IMR-90 (cell line): ENCODE measurements around the gene MZT1. TPM values are rescaled to one million over a fixed set of nuclear protein-coding genes. Genes with fewer than 3 reads are reported as not detected.

ENCODE experiments used
- ATAC-seq: fragments of 200-7000 bp; cut with Tn5 transposase; 2 replicates; pipeline ENCODE4 v1.9.1; 2020; ENCODE audit warnings: low read depth, mild to moderate bottlenecking, moderate library complexity
- BruUV-seq: library from RNA; stranded (reverse); fragments of 400-500 nt; replicated peaks from 2 replicates; lab custom pipeline; 2021; lab: Mats Ljungman, UMichigan
- CTCF ChIA-PET: fragments of 300-600 bp; formaldehyde crosslinking; extraction: SDS; loops from one replicate; lab custom pipeline; 2021; ENCODE audit warnings: antibody characterized with exemption; lab: Yijun Ruan, JAX
- POLR2A ChIA-PET: fragments of 300-600 bp; sonication (Branson Sonifier 250); formaldehyde crosslinking; loops from one replicate; lab custom pipeline; 2022; ENCODE audit warnings: antibody characterized with exemption; ENCODE audit not compliant: unreplicated experiment; lab: Charles Lee
- DNase-seq: peaks from one replicate; pipeline ENCODE4 v3.0.0; 2013
- H2AFZ ChIP-seq: replicated peaks from 2 replicates; pipeline ENCODE3; 2013; ENCODE audit warnings: low read length, mild to moderate bottlenecking; ENCODE audit not compliant: poor library complexity
- H2AK5ac ChIP-seq: 2 replicates; pipeline ENCODE4 v1.6.1; 2013; ENCODE audit warnings: low read depth, low read length, inconsistent platforms
- H2AK9ac ChIP-seq: replicated peaks from 2 replicates; pipeline ENCODE3; 2013; ENCODE audit warnings: mild to moderate bottlenecking, low read depth, low read length, moderate library complexity; ENCODE audit not compliant: poor library complexity
- H2BK120ac ChIP-seq: 2 replicates; pipeline ENCODE4 v1.6.1; 2013; ENCODE audit warnings: low read depth, low read length, inconsistent platforms
- H2BK15ac ChIP-seq: 3 replicates; pipeline ENCODE4 v1.6.1; 2013; ENCODE audit warnings: low read depth, low read length, inconsistent platforms
- H2BK20ac ChIP-seq: 2 replicates; pipeline ENCODE4 v1.6.1; 2013; ENCODE audit warnings: low read depth, mild to moderate bottlenecking, inconsistent platforms, low read length, moderate library complexity
- H2BK5ac ChIP-seq: 2 replicates; pipeline ENCODE4 v1.6.1; 2013; ENCODE audit warnings: mild to moderate bottlenecking, low read depth, low read length, inconsistent platforms; ENCODE audit not compliant: poor library complexity, severe bottlenecking
- H3K14ac ChIP-seq: replicated peaks from 2 replicates; pipeline ENCODE4 v1.6.1; 2013; ENCODE audit warnings: low read depth, low read length, inconsistent platforms
- H3K18ac ChIP-seq: 2 replicates; pipeline ENCODE4 v1.6.1; 2013; ENCODE audit warnings: low read depth, low read length, control low read depth
- H3K23ac ChIP-seq: 2 replicates; pipeline ENCODE4 v1.6.1; 2013; ENCODE audit warnings: low read depth, low read length, inconsistent platforms
- H3K27ac ChIP-seq: 2 replicates; pipeline ENCODE4 v1.5.1; 2013; ENCODE audit warnings: mild to moderate bottlenecking, control low read depth, low read length; ENCODE audit not compliant: insufficient read depth
- H3K27me3 ChIP-seq: 2 replicates; pipeline ENCODE4 v1.6.1; 2013; ENCODE audit warnings: low read length; ENCODE audit not compliant: control insufficient read depth, insufficient read depth
- H3K36me3 ChIP-seq: 2 replicates; pipeline ENCODE4 v1.6.1; 2013; ENCODE audit warnings: low read length, mixed read lengths; ENCODE audit not compliant: control insufficient read depth, insufficient read depth
- H3K4ac ChIP-seq: 2 replicates; pipeline ENCODE4 v1.6.1; 2013; ENCODE audit warnings: low read depth, low read length, inconsistent platforms
- H3K4me1 ChIP-seq: 2 replicates; pipeline ENCODE4 v1.6.1; 2013; ENCODE audit warnings: low read length, mixed read lengths; ENCODE audit not compliant: control insufficient read depth, insufficient read depth
- H3K4me2 ChIP-seq: 2 replicates; pipeline ENCODE4 v1.6.1; 2013; ENCODE audit warnings: low read depth, mild to moderate bottlenecking, control low read depth, low read length, moderate library complexity
- H3K4me3 ChIP-seq: 2 replicates; pipeline ENCODE4 v1.5.1; 2013; ENCODE audit warnings: low read depth, mild to moderate bottlenecking, control low read depth, low read length, moderate library complexity; ENCODE audit not compliant: insufficient read depth
- H3K56ac ChIP-seq: 2 replicates; pipeline ENCODE4 v1.6.1; 2013; ENCODE audit warnings: low read length, inconsistent platforms; ENCODE audit not compliant: insufficient read depth; ENCODE audit errors: extremely low read depth
- H3K79me1 ChIP-seq, 2 experiments: 2 replicates each; pipeline ENCODE4 v1.6.1; 2013; ENCODE audit warnings: low read length in 2 of 2, inconsistent platforms in 1 of 2, low read depth in 1 of 2
- H3K9ac ChIP-seq: 2 replicates; pipeline ENCODE4 v1.6.1; 2013; ENCODE audit warnings: low read depth, low read length, control low read depth
- H3K9me1 ChIP-seq: 2 replicates; pipeline ENCODE4 v1.6.1; 2013; ENCODE audit warnings: low read length, inconsistent platforms; ENCODE audit not compliant: insufficient read depth
- H3K9me3 ChIP-seq: 2 replicates; pipeline ENCODE4 v1.6.1; 2013; ENCODE audit warnings: low read length; ENCODE audit not compliant: control insufficient read depth, insufficient read depth
- H4K20me1 ChIP-seq: 2 replicates; pipeline ENCODE4 v1.6.1; 2013; ENCODE audit warnings: low read length, inconsistent platforms; ENCODE audit not compliant: insufficient read depth
- H4K5ac ChIP-seq: 2 replicates; pipeline ENCODE4 v1.6.1; 2013; ENCODE audit warnings: mild to moderate bottlenecking, low read depth, low read length, control low read depth
- H4K8ac ChIP-seq, 2 experiments: 2 replicates each; pipeline ENCODE4 v1.6.1; 2013; ENCODE audit warnings: low read depth in 2 of 2, low read length in 2 of 2, control low read depth in 1 of 2, inconsistent platforms in 1 of 2
- H4K91ac ChIP-seq: 2 replicates; pipeline ENCODE4 v1.6.1; 2013; ENCODE audit warnings: low read depth, low read length, inconsistent platforms; ENCODE audit not compliant: insufficient read depth
- BHLHE40 ChIP-seq: fragments of 150-350 bp; IDR thresholded peaks from 2 replicates; pipeline ENCODE4 v1.6.1; 2016; ENCODE audit warnings: mild to moderate bottlenecking, low read depth, low read length
- CEBPB ChIP-seq: IDR thresholded peaks from 2 replicates; pipeline ENCODE4 v1.6.1; 2012; ENCODE audit warnings: low read depth, low read length, improper control_type of control experiment
- CHD1 ChIP-seq: IDR thresholded peaks from 2 replicates; pipeline ENCODE4 v1.6.1; 2012; ENCODE audit warnings: low read depth, low read length, improper control_type of control experiment
- CTCF ChIP-seq: conservative IDR thresholded peaks from 2 replicates; pipeline ENCODE4 v1.5.1; 2012; ENCODE audit warnings: mild to moderate bottlenecking, low read depth, low read length, improper control_type of control experiment
- ELK1 ChIP-seq: fragments of 150-350 bp; IDR thresholded peaks from 2 replicates; pipeline ENCODE4 v1.6.1; 2016; ENCODE audit warnings: low read depth, mild to moderate bottlenecking, low read length, moderate library complexity, borderline replicate concordance
- FOS ChIP-seq: fragments of 150-350 bp; IDR thresholded peaks from 2 replicates; pipeline ENCODE4 v1.6.1; 2016; ENCODE audit warnings: low read depth, low read length
- MAFK ChIP-seq: IDR thresholded peaks from 2 replicates; pipeline ENCODE4 v1.6.1; 2012; ENCODE audit warnings: low read depth, low read length, improper control_type of control experiment
- MAZ ChIP-seq: IDR thresholded peaks from 2 replicates; pipeline ENCODE4 v1.6.1; 2012; ENCODE audit warnings: low read depth, mild to moderate bottlenecking, low read length, improper control_type of control experiment, moderate library complexity, borderline replicate concordance
- MXI1 ChIP-seq: IDR thresholded peaks from 2 replicates; pipeline ENCODE4 v1.6.1; 2012; ENCODE audit warnings: low read depth, mild to moderate bottlenecking, low read length, moderate library complexity, borderline replicate concordance
- NFE2L2 ChIP-seq: fragments of 150-350 bp; IDR thresholded peaks from 2 replicates; pipeline ENCODE4 v1.6.1; 2016; ENCODE audit warnings: low read depth, mild to moderate bottlenecking, low read length
- POLR2A ChIP-seq: IDR thresholded peaks from 2 replicates; pipeline ENCODE4 v1.6.1; 2012; ENCODE audit warnings: mild to moderate bottlenecking, low read depth, low read length
- RAD21 ChIP-seq: IDR thresholded peaks from 2 replicates; pipeline ENCODE4 v1.6.1; 2012; ENCODE audit warnings: low read length, improper control_type of control experiment
- RCOR1 ChIP-seq: IDR thresholded peaks from 2 replicates; pipeline ENCODE4 v1.6.1; 2012; ENCODE audit warnings: mild to moderate bottlenecking, low read length, improper control_type of control experiment; ENCODE audit not compliant: insufficient replicate concordance
- RFX5 ChIP-seq: IDR thresholded peaks from 2 replicates; pipeline ENCODE4 v1.8.0; 2012; ENCODE audit warnings: low read depth, mild to moderate bottlenecking, low read length, moderate library complexity
- SMC3 ChIP-seq: fragments of 150-350 bp; IDR thresholded peaks from 2 replicates; pipeline ENCODE4 v1.6.1; 2016; ENCODE audit warnings: low read depth, mild to moderate bottlenecking, antibody characterized with exemption, low read length, moderate library complexity
- USF2 ChIP-seq: fragments of 150-350 bp; IDR thresholded peaks from 2 replicates; pipeline ENCODE4 v1.6.1; 2017; ENCODE audit warnings: mild to moderate bottlenecking, antibody characterized with exemption, low read length, low read depth
- WGBS, 2 experiments: methylation state at CpG; one replicate each; pipeline versions ENCODE4 v1.1.5 to v1.1.7; 2013; ENCODE audit warnings: missing lambda C conversion rate in 2 of 2; ENCODE audit not compliant: insufficient read length in 1 of 2; ENCODE audit errors: extremely low coverage in 2 of 2; 5-methylcytosine and 5-hydroxymethylcytosine counted together
- dilution Hi-C: fragments of 300-500 bp; cut with HindIII; formaldehyde crosslinking; loops from one replicate; pipeline ENCODE4 v1.14.3; 2018; ENCODE audit warnings: low sequenced_read_pairs; ENCODE audit not compliant: unreplicated experiment
- in situ Hi-C: fragments of 300-500 bp; cut with MboI; formaldehyde crosslinking; loops from 3 replicates; pipeline ENCODE4 v1.14.3; 2019; ENCODE audit warnings: low sequenced_read_pairs, inconsistent platforms, mixed read lengths
- intact Hi-C: fragments of 100-400 bp; cut with micrococcal nuclease; formaldehyde crosslinking; loops from 2 replicates; pipeline ENCODE4 v1.10.0; 2022
- polyA plus RNA-seq, 3 experiments: library from polyadenylated mRNA; depleted of rRNA; stranded (reverse); fragments of >200 nt; gene quantifications; 2 replicates each; pipeline ENCODE4 v1.2.3, GENCODE V29; 2012; ENCODE audit warnings: low replicate concordance in 1 of 3
- total RNA-seq: library from RNA; depleted of rRNA; stranded (reverse); fragments of >200 nt; gene quantifications from 2 replicates; pipeline ENCODE4 v1.2.3, GENCODE V29; 2012

The MZT1 gene
- total and polyA plus RNA-seq, 2 of the 4 experiments (the other 2 are of a cell fraction): 3.6 to 5.3 TPM

- Histone ChIP-seq H4K20me1 (no peaks in the 10 kb centered on the region), H3K14ac (no peak overlapping the region), H3K27ac (no peak overlapping the region), H2AFZ (no peak overlapping the region), H3K36me3 (no peaks in the 10 kb centered on the region), H3K27me3 (peaks cover 2% of the 10 kb centered on the region; the same call in 1 of the 2 replicates), H3K4me2 (no peak overlapping the region), H3K9me1 (no peaks in the 10 kb centered on the region), H3K79me1 (no peaks in the 10 kb centered on the region), H4K5ac (no peak overlapping the region), H2BK120ac (no peak overlapping the region), H2AK9ac (no peak overlapping the region), H3K4me3 (no peak overlapping the region), H2BK15ac (no peak overlapping the region), H3K18ac (no peak overlapping the region), H2BK20ac (no peak overlapping the region), H2AK5ac (no peak overlapping the region), H3K9ac (no peak overlapping the region), H4K91ac (no peak overlapping the region), H3K9me3 (no peaks in the 10 kb centered on the region), H3K56ac (no peak overlapping the region), H4K8ac (no peak overlapping the region), H2BK5ac (no peak overlapping the region), H3K4me1 (no peaks in the 10 kb centered on the region), H3K23ac (no peak overlapping the region), H3K4ac (no peak overlapping the region)
- no CpG with 5 or more reads among the region's 5 CpGs for WGBS, 2 experiments
- TF ChIP-seq FOS (no peak), MXI1 (no peak), BHLHE40 (no peak), CEBPB (no peak), USF2 (no peak), POLR2A (no peak), CTCF (no peak), RAD21 (no peak), SMC3 (no peak), MAZ (no peak), CHD1 (no peak), RFX5 (no peak), MAFK (no peak), RCOR1 (no peak), ELK1 (no peak), NFE2L2 (no peak)
- ChIA-PET POLR2A (interaction anchor here (0.7 kb wide), 1 partner anchor 840 kb away, joined by 4 read pairs; no protein-coding TSS in a partner anchor), CTCF (interaction anchor here (0.9 kb wide), 1 partner anchor 18 kb away, joined by 4 read pairs; no protein-coding TSS in a partner anchor)
- dilution Hi-C loops: no loop called here
- in situ Hi-C loops: loop anchor here (25.0 kb wide), 1 partner anchor 1732 kb away; no protein-coding TSS in a partner anchor
- no TSS peak for BruUV-seq
- no peak for DNase-seq
- intact Hi-C loops: loop anchor here (10.0 kb wide), 1 partner anchor 1729 kb away; no protein-coding TSS in a partner anchor
- ATAC-seq: no peak
Observed at GRCh38 chr13:72693832-72694231, 33.6 kb downstream of the MZT1 start.
